Vagina (tissue), 2 donors: ENCODE measurements around the gene PAX2. TPM values are rescaled to one million over a fixed set of nuclear protein-coding genes. Genes with fewer than 3 reads are reported as not detected.
A peak's percentile ranks its signal among the peaks of the same experiment; 100 is the strongest.

ENCODE experiments used
- DNase-seq, 2 donors: peaks; one replicate each; pipeline ENCODE4 v3.0.0-alpha.2; 2017; ENCODE audit errors: extremely low spot score in 2 of 2
- H3K27ac ChIP-seq: fragments of 200-600 bp; sonication (generic); one replicate; pipeline ENCODE4 v1.5.1; 2019
- H3K27me3 ChIP-seq: fragments of 200-600 bp; sonication (generic); one replicate; pipeline ENCODE4 v1.5.1; 2019
- H3K36me3 ChIP-seq, 2 donors: fragments of 200-600 bp; sonication (generic); one replicate each; pipeline ENCODE4 v1.5.1; 2017 to 2019
- H3K4me1 ChIP-seq: fragments of 200-600 bp; sonication (generic); one replicate; pipeline ENCODE4 v1.5.1; 2019
- H3K4me3 ChIP-seq, 2 donors: fragments of 200-600 bp; sonication (generic); 1 replicate in 1 of 2; 2 replicates in 1 of 2; pipeline ENCODE4 v1.5.1; 2016 to 2019
- H3K9me3 ChIP-seq: fragments of 200-600 bp; sonication (generic); one replicate; pipeline ENCODE4 v1.5.1; 2019
- POLR2A ChIP-seq, 2 donors: fragments of 450-650 bp; IDR thresholded peaks; one replicate each; pipeline ENCODE4 v1.6.1; 2017; ENCODE audit warnings: antibody characterized with exemption in 2 of 2, mild to moderate bottlenecking in 2 of 2, moderate library complexity in 2 of 2
- POLR2AphosphoS5 ChIP-seq, 2 donors: sonication (generic); formaldehyde crosslinking; IDR thresholded peaks; one replicate each; pipeline ENCODE4 v1.9.0; 2017; ENCODE audit warnings: antibody characterized with exemption in 2 of 2, mild to moderate bottlenecking in 2 of 2, low read depth in 1 of 2; ENCODE audit not compliant: insufficient read depth in 1 of 2
- intact Hi-C: fragments of 100-400 bp; cut with DNase I; formaldehyde crosslinking; loops from one replicate; pipeline ENCODE4 v1.15.1; 2023
- total RNA-seq: library from RNA; depleted of rRNA; stranded (reverse); fragments of >200 nt; gene quantifications from one replicate; pipeline ENCODE4 v1.2.3, GENCODE V29; 2016
- TF ChIP-seq, protein P1 (sequence below), 3 experiments: fragments of 450-650 bp in 2 of 3; fragments of 200-600 bp in 1 of 3; sonication (generic) in 1 of 3; IDR thresholded peaks; one replicate each; pipeline ENCODE4 v1.5.1; 2017 to 2019; ENCODE audit warnings: antibody characterized with exemption in 3 of 3, mild to moderate bottlenecking in 2 of 3, moderate library complexity in 2 of 3

The PAX2 gene
- total RNA-seq, 1 donor from 2014 or later, result not detected

DNA sequence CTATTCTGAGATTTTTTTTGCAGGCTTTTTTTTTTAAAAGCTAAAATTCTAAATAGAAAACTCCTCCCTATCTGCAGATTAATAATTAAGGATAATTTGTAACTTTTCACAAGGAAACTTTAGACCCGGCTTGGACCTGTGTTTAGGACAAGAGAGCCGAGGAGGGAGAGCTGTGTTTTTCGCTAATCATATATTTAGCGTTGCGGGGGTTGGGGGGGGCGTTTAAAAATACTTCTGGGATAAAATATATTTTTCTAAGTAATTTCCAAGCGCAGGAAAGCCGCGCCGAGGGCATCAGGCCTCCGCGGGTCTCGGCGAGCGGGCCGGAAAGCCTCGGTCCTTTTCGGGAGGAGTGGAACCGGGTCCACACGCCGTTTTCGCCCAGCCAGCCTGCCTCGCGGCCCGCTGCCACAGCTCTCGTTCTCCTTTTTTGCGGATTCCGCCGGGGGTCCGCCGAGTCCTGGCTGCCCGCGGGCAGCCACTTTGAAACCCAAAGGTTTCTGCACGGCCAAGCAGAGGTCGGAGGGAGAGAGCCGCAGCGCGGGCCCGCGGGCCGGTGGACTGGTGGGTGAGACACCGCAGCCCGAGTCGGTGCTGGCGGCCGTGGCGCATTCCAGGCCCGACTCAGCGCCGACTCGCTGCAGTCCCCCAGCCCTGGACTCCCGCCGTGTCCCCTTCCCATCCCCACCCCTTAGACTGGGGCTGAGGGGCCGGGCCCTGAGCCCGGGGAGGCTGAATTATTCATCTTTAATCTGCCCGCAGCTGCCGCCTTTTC, 2.3 kb downstream of the PAX2 start:
- intact Hi-C loops, result no loop called here
- peaks cover 44% of the 10 kb centered on the region for H3K4me1 ChIP-seq
- peak overlapping the region in 1 of 2 donors; percentile 32 for H3K4me3 ChIP-seq
- TF ChIP-seq POLR2AphosphoS5 (IDR thresholded peaks at IDR 0.05; ENCODE audit: insufficient read depth in 1 of 2, low read depth in 1 of 2) (no peak), POLR2A (IDR thresholded peaks at IDR 0.05) (no peak)
- TF ChIP-seq, protein P1, sequence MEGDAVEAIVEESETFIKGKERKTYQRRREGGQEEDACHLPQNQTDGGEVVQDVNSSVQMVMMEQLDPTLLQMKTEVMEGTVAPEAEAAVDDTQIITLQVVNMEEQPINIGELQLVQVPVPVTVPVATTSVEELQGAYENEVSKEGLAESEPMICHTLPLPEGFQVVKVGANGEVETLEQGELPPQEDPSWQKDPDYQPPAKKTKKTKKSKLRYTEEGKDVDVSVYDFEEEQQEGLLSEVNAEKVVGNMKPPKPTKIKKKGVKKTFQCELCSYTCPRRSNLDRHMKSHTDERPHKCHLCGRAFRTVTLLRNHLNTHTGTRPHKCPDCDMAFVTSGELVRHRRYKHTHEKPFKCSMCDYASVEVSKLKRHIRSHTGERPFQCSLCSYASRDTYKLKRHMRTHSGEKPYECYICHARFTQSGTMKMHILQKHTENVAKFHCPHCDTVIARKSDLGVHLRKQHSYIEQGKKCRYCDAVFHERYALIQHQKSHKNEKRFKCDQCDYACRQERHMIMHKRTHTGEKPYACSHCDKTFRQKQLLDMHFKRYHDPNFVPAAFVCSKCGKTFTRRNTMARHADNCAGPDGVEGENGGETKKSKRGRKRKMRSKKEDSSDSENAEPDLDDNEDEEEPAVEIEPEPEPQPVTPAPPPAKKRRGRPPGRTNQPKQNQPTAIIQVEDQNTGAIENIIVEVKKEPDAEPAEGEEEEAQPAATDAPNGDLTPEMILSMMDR (IDR thresholded peaks at IDR 0.05), result no peak
- no peaks in the 10 kb centered on the region for H3K9me3 ChIP-seq
- H3K27ac ChIP-seq, result no peak overlapping the region
- H3K36me3 ChIP-seq, result no peaks in the 10 kb centered on the region
- peaks cover 22% of the 10 kb centered on the region for H3K27me3 ChIP-seq
- no peak for DNase-seq

GRCh38 chr10:100748231-100749058, 3.1 kb downstream of the PAX2 start:
- Histone ChIP-seq H3K27me3 (peaks cover 22% of the 10 kb centered on the region), H3K36me3 (no peaks in the 10 kb centered on the region), H3K4me1 (peaks cover 42% of the 10 kb centered on the region), H3K27ac (no peak overlapping the region), H3K4me3 (peak overlapping the region in 1 of 2 donors; percentile 32), H3K9me3 (no peaks in the 10 kb centered on the region)
- no peak for DNase-seq
- intact Hi-C loops, result no loop called here
- TF ChIP-seq, protein P1 (IDR thresholded peaks at IDR 0.05), result no peak
- TF ChIP-seq POLR2AphosphoS5 (IDR thresholded peaks at IDR 0.05; ENCODE audit: insufficient read depth in 1 of 2, low read depth in 1 of 2), result no peak
- TF ChIP-seq POLR2A (IDR thresholded peaks at IDR 0.05), result no peak

GRCh38 chr10:100749059-100749308, 3.6 kb downstream of the PAX2 start:
- no peaks in the 10 kb centered on the region for H3K36me3 ChIP-seq
- no peak for DNase-seq
- H3K27me3 ChIP-seq, result peaks cover 22% of the 10 kb centered on the region
- TF ChIP-seq POLR2A (IDR thresholded peaks at IDR 0.05), result no peak
- TF ChIP-seq, protein P1 (IDR thresholded peaks at IDR 0.05), result no peak
- TF ChIP-seq POLR2AphosphoS5 (IDR thresholded peaks at IDR 0.05; ENCODE audit: insufficient read depth in 1 of 2, low read depth in 1 of 2), result no peak
- H3K27ac ChIP-seq, result no peak overlapping the region
- H3K9me3 ChIP-seq, result no peaks in the 10 kb centered on the region
- H3K4me1 ChIP-seq, result peaks cover 37% of the 10 kb centered on the region
- intact Hi-C loops, result no loop called here
- H3K4me3 ChIP-seq, result no peak overlapping the region

GRCh38 chr10:100749309-100750217, 4.2 kb downstream of the PAX2 start:
- TF ChIP-seq POLR2AphosphoS5 (IDR thresholded peaks at IDR 0.05; ENCODE audit: insufficient read depth in 1 of 2, low read depth in 1 of 2), result no peak
- no peak for TF ChIP-seq POLR2A (IDR thresholded peaks at IDR 0.05)
- TF ChIP-seq, protein P1 (IDR thresholded peaks at IDR 0.05), result no peak
- Histone ChIP-seq H3K9me3 (no peaks in the 10 kb centered on the region), H3K4me3 (no peak overlapping the region), H3K27ac (no peak overlapping the region), H3K36me3 (no peaks in the 10 kb centered on the region), H3K27me3 (peaks cover 22% of the 10 kb centered on the region), H3K4me1 (peaks cover 31% of the 10 kb centered on the region)
- DNase-seq, result no peak
- intact Hi-C loops, result loop anchor here (2.0 kb wide), 1 partner anchor 37 kb away; no protein-coding TSS in a partner anchor
